Activated gamma-delta T cell (primary cell): ENCODE data around the gene STAG3.
"Not testable (repeated sequence)": the region's sequence is repeated elsewhere in the genome, so short reads cannot be mapped to it uniquely, and the experiment has no call there.

Source experiments
- DNase-seq: peaks from one replicate; lab custom pipeline; 2025; lab: John Stamatoyannopoulos, UW

Gene STAG3

GRCh38 chr7:100211342-100211780 lies 33.6 kb downstream of the STAG3 start:
- no peak for DNase-seq

- no peak for DNase-seq
Measured at GRCh38 chr7:100212631-100213286, 35.0 kb downstream of the STAG3 start.

GRCh38 chr7:100213672-100214071 lies 36.0 kb downstream of the STAG3 start:
- DNase-seq: no peak

GRCh38 chr7:100214356-100214755 lies 36.6 kb downstream of the STAG3 start:
- DNase-seq: not testable (repeated sequence)

- DNase-seq: no peak
Measured at GRCh38 chr7:100215895-100216294, 38.2 kb downstream of the STAG3 start.

GRCh38 chr7:100217934-100218333 lies 40.2 kb downstream of the STAG3 start:
- not testable (repeated sequence) for DNase-seq

- DNase-seq: no peak
Measured at GRCh38 chr7:100219271-100219737, 41.6 kb downstream of the STAG3 start.

- peak; percentile 33 for DNase-seq
Measured at GRCh38 chr7:100219801-100220585, 42.3 kb downstream of the STAG3 start, which contains the start of gene PVRIG. Gene PVRIG (plus strand): TSS chr7:100219949. CDS start chr7:100219971, 22 bp downstream.

GRCh38 chr7:100220586-100221230 lies 43.0 kb downstream of the STAG3 start:
- no peak for DNase-seq

GRCh38 chr7:100221231-100221718 lies 43.6 kb downstream of the STAG3 start:
- DNase-seq: peak; percentile 58

GRCh38 chr7:100221767-100222444 lies 44.2 kb downstream of the STAG3 start:
- DNase-seq: no peak

GRCh38 chr7:100222445-100223132 lies 44.9 kb downstream of the STAG3 start:
- no peak for DNase-seq

GRCh38 chr7:100223376-100223927 lies 45.7 kb downstream of the STAG3 start:
- DNase-seq: not testable (repeated sequence)

- DNase-seq: not testable (repeated sequence)
Measured at GRCh38 chr7:100224891-100225290, 47.2 kb downstream of the STAG3 start.

GRCh38 chr7:100234660-100235317 lies 57.1 kb downstream of the STAG3 start:
- not testable (repeated sequence) for DNase-seq

- DNase-seq: not testable (repeated sequence)
Measured at GRCh38 chr7:100239975-100240374, 62.3 kb downstream of the STAG3 start.

- peak; percentile 20 for DNase-seq
Measured at GRCh38 chr7:100243385-100243784, 65.7 kb downstream of the STAG3 start.

- DNase-seq: not testable (repeated sequence)
Measured at GRCh38 chr7:100244988-100245605, 67.4 kb downstream of the STAG3 start.

- DNase-seq: not testable (repeated sequence)
Measured at GRCh38 chr7:100246121-100246864, 68.6 kb downstream of the STAG3 start.
